ENCODE results near the gene APRT. TPM values are rescaled to one million over a fixed set of nuclear protein-coding genes. Genes with fewer than 3 reads are reported as not detected.

APRT gene
- total and polyA plus RNA-seq, 9 of the 15 experiments (the other 6 are each of a cell fraction or from before 2014, with no cell fraction given) = 41.7 to 409 (median 146) TPM

GRCh38 chr16:88770461-88771293, 41.1 kb downstream of the APRT start (continued):
- TF ChIP-seq SFPQ (IDR thresholded peaks at IDR 0.05; ENCODE audit: low read depth, low read length) = no peak
- peak; percentile 96 for TF ChIP-seq NBN (IDR thresholded peaks at IDR 0.05; ENCODE audit: low read depth)
- TF ChIP-seq PBX2 (CRISPR knock-in tag; IDR thresholded peaks at IDR 0.05; ENCODE audit: low read depth) = no peak
- peak; percentile 46; the same call in 1 of the 2 replicates for TF ChIP-seq PBX2 (tag; conservative IDR thresholded peaks at IDR 0.05; ENCODE audit: low read depth)
- TF ChIP-seq HNRNPUL1 (IDR thresholded peaks at IDR 0.05; ENCODE audit: low read length) = no peak
- no peak for TF ChIP-seq RFX5 (IDR thresholded peaks at IDR 0.05; ENCODE audit: low read depth, low read length)
- peak; percentile 83 for TF ChIP-seq RAD51 (IDR thresholded peaks at IDR 0.05; ENCODE audit: borderline replicate concordance, low read depth)
- peak; percentile 82 for TF ChIP-seq ESRRA (IDR thresholded peaks at IDR 0.05; ENCODE audit: borderline replicate concordance, low read depth)
- TF ChIP-seq RBFOX2 (IDR thresholded peaks at IDR 0.05; ENCODE audit: low read depth, low read length) = peak; percentile 91
- no peak for TF ChIP-seq BCLAF1 (IDR thresholded peaks at IDR 0.05; ENCODE audit: borderline replicate concordance in 1 of 2, control insufficient read depth in 1 of 2, low read depth in 2 of 2, low read length in 1 of 2)
- TF ChIP-seq ARNT (IDR thresholded peaks at IDR 0.05) = peak in 1 of 2 experiments; percentile 61; a peak in 2 of 4 replicates
- TF ChIP-seq ELF4 (CRISPR knock-in tag; IDR thresholded peaks at IDR 0.05) = 0 out of 2 replicates have a peak, but pooled peaks have one; percentile 47
- no peak for TF ChIP-seq ZNF586 (CRISPR knock-in tag; conservative IDR thresholded peaks at IDR 0.05)
- peak; percentile 45 for TF ChIP-seq GABPA (tag; conservative IDR thresholded peaks at IDR 0.05; ENCODE audit: low read depth)
- TF ChIP-seq SIRT6 (IDR thresholded peaks at IDR 0.05; ENCODE audit: low read depth, low read length) = no peak
- no peak for TF ChIP-seq MIER1 (IDR thresholded peaks at IDR 0.05; ENCODE audit: low read depth)
- peak; percentile 35; the same call in 1 of the 2 replicates for TF ChIP-seq TAL1 (IDR thresholded peaks at IDR 0.05)
- peak; percentile 85 for TF ChIP-seq POLR2G (IDR thresholded peaks at IDR 0.05; ENCODE audit: low read depth, low read length)
- TF ChIP-seq MBD2 (IDR thresholded peaks at IDR 0.05; ENCODE audit: borderline replicate concordance, low read depth) = 0 out of 2 replicates have a peak, but pooled peaks have one; percentile 74
- no peak for TF ChIP-seq ZZZ3 (IDR thresholded peaks at IDR 0.05)
